Measurements from ENCODE around the gene ZC2HC1B.
"Not testable (repeated sequence)": the region's sequence is repeated elsewhere in the genome, so short reads cannot be mapped to it uniquely, and the experiment has no call there.

Gene ZC2HC1B, protein sequence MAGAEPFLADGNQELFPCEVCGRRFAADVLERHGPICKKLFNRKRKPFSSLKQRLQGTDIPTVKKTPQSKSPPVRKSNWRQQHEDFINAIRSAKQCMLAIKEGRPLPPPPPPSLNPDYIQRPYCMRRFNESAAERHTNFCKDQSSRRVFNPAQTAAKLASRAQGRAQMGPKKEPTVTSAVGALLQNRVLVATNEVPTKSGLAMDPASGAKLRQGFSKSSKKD

DNA sequence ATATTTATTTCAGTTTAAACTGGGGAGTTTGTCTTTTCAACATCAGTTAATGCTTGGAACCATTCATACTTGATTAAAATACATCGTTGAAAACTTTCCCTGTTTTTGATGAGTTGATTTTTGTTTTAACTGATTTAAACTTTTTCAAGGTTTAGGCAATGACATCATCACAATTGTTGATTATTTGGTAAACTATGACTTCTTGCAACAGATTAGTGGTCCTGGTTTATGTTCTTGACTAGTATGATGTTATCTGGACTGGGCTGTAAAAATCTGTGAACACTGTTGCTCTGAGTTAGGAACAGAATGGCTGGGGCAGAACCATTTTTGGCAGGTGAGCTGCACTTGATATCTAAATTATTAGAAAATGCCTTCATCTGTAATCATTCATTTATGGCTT is at the start of gene ZC2HC1B:
Gene ZC2HC1B (plus strand): TSS at position 241 of the 400 bp plus-strand sequence. CDS start 66 bp downstream, at position 307.
- no peak for DNase-seq (ENCODE audit: low read depth)
- no peak within 1 kb of the TSS for H3K4me3 ChIP-seq (ENCODE audit: low read depth, low read length)

DNA sequence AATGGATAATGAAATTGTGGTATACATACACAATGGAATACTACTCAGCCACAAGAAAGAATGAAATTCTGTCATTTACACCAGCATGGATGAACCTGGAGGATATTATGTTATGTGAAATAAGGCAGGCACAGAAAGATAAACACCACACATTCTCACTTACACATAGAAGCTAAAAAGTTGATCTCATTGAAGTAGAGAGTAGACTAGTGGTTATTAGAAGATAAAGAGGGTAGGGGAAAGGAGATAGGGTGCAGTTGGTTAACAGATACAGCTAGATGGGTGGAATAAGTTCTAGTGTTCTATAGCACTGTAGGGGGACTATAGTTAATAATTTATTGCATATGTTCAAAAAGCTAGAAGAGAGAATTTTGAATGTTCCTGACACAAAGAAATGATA is 46.7 kb upstream of the ZC2HC1B start:
- DNase-seq (ENCODE audit: low read depth): no peak
- H3K4me3 ChIP-seq (ENCODE audit: low read depth, low read length): no peak overlapping the region

DNA sequence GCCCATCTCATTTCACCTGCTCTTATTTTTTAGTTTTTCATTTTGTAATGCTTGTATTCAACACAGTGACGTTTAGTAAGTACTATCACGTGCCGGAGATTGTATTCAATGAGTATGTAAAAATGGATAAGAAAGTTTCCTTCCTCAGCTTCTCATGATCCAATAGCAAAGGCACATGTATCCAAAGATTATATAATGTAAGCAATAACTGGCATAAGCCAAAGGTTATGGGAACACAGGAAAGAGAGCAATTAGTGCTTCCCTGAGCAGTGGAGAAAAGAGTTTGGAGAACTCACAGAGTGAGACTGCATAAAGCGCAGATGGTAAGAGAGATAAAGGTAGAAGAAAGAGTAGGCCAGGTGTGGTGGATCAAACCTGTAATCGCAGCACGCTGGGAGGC is 42.9 kb upstream of the ZC2HC1B start:
- DNase-seq (ENCODE audit: low read depth): no peak
- H3K4me3 ChIP-seq (ENCODE audit: low read depth, low read length): no peak overlapping the region

DNA sequence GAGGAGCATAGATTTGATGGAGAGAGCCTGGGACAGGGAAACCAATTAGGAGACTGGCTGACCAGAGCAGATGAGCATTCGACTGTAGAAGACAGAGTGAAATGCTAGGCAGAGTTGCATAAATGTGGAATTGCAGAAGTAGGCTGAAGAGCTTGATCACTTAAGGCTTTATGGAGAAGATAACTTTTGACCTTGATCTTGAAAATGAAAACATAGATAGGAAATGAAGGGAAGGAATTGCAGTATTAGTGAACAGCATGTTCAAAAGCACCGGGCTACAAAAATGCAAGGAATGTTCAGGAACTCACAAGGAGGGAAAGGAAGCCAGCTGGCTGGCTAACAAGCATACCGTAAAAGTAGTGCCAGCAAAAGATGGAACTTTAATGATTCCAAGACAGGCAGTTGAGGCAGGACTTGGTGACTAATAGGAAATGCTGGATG is 41.7 kb upstream of the ZC2HC1B start:
- DNase-seq (ENCODE audit: low read depth): no peak
- no peak overlapping the region for H3K4me3 ChIP-seq (ENCODE audit: low read depth, low read length)

DNA sequence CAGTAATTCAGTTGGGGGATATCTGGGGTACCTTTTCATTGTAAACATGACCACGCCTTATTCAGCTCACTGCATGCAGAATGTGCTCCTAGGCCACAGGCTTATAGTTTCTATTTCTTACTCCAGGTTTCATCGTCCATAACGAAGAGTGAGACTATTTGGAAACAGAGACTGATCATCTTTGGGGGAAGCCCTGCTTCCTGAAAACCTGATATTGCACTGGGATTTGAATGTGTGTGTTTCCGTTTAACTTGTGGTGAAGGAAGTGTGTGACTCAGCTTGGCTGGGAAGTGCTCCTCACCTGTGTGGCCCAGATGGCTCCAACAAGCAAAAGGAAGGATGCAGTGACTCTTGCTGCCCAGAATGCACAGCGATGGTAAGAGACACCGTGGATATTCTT is 40.7 kb upstream of the ZC2HC1B start:
- no peak overlapping the region for H3K4me3 ChIP-seq (ENCODE audit: low read depth, low read length)
- no peak for DNase-seq (ENCODE audit: low read depth)

DNA sequence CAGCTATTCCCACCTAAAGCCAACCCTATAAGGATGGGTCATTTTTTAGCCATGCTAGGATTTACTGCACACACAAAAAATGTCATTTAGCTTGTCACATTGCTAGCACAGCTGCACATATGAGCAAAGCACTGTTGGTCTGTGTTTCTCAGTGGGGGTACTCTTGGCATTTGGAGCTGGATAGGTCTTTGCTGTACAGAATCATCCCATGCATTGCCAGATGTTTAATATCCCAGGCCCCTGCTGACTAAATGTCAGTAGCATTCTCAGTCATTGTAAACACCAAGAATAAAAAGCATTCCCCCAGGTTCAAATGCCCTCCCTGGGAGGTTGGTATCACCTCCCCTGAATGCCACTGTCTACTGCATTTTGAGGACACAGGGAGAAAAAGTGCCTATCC is 35.7 kb upstream of the ZC2HC1B start:
- DNase-seq (ENCODE audit: low read depth): no peak
- H3K4me3 ChIP-seq (ENCODE audit: low read depth, low read length): no peak overlapping the region

DNA sequence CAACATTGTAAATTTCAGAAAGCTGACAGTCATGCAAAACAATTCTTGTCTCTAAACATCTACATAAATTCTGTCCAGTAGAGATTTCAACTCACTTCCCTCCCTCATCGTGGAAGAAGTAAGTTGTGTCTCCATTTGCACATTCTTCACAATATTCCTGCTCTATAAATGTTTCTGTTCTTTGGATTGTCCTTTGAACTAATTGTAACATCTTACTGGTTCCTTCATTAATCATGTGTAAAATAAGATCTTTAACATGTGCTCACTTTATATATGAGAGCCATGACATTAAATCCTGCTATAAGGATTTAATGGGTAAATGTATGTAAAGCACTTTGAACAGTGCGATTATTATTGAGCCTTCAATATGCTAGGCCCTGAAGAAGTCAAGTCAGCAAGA is 28.1 kb upstream of the ZC2HC1B start:
- no peak for DNase-seq (ENCODE audit: low read depth)

DNA sequence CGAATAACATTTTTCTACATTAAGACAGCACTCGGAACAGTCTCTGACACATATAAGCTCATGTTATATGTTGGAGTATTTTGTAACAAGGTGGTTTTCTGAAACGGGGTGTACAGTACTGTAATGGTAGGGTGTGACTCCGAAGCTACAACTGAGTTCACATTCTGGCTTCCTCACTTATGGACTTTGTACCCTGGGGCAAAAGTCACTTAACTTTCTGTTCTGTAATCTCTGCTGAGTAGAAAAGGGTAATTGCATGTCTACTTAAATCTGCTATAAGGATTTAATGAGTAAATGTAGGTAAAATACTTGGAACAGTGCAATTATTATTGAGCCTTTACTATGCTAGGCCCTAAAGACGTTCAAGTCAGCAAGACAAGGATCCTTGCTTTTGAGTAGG is 25.9 kb upstream of the ZC2HC1B start:
- H3K4me3 ChIP-seq (ENCODE audit: low read depth, low read length): no peak overlapping the region
- no peak for DNase-seq (ENCODE audit: low read depth)

More for the DNA sequence above, 28.1 kb upstream of the ZC2HC1B start:
- H3K4me3 ChIP-seq (ENCODE audit: low read depth, low read length): no peak overlapping the region

DNA sequence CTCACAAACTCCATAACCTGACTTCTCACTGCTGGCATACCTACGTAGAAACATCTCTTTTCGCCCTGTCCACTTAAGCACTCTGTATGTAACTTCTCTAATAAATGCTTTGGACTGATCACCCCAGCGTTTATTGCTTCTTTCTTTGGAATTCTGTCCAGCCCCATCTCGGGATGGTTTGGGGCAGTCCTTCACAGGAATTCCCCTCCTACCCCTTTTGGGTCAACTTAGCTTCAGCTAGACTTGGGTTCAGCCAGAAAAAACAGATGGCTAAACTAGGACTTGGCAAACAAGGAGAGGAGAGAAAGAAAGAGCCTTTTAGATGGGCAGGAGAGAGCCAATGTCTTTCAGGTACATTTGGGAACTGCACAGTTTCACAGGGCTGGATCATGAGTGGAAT is 25.1 kb upstream of the ZC2HC1B start:
- H3K4me3 ChIP-seq (ENCODE audit: low read depth, low read length): no peak overlapping the region
- DNase-seq (ENCODE audit: low read depth): no peak

DNA sequence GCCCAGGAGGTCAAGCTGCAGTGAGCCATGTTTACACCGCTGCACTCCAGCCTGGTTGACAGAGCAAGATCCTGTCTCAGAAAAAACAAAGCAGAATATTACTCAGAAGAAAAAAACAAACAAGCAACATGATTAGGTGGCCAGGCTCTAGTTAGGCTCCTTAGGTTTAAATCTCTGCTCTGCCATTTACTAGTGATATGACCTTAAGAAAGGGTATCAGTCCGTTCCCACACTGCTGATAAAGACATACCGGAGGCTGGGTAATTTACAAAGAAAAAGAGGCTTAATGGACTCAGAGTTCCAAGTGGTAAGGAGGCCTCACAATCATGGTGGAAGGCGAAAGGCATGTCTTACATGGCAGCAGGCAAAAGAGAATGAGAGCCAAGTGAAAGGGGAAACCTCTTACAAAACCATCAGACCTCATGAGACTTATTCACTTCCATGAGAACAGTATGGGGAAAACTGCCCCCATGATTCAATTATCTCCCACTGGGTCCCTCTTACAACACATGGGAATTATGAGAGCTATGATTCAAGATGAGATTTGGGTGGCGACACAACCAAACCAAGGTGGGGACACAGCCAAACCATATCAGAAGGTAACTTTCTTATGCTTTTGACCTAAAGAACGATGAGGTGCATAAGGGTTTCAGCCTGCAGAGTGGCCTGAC is 23.5 kb upstream of the ZC2HC1B start:
- H3K4me3 ChIP-seq (ENCODE audit: low read depth, low read length): no peak overlapping the region
- DNase-seq (ENCODE audit: low read depth): no peak

DNA sequence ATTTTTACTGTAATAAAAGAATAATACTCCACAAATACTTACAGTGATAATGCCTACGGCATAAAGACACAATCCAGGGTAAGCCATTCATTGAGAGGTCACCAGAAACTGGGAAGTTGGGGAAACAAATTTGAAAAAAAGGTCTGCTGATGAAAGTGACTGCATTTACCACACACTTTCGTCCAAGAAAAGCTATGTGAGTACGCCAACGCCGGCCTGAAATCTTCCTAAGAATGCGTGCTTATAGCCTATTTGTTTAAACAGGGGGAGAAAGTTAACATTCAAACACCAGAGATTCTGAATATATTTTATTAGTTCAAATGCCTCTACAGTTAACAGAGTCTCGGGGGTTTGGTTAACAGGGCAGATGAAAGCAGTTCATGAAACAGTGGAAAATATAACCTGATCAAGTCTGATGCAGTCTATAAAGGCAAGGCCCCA is 21.8 kb upstream of the ZC2HC1B start:
- H3K4me3 ChIP-seq (ENCODE audit: low read depth, low read length): peak overlapping the region; percentile 88
- peak; percentile 23 for DNase-seq (ENCODE audit: low read depth)

DNA sequence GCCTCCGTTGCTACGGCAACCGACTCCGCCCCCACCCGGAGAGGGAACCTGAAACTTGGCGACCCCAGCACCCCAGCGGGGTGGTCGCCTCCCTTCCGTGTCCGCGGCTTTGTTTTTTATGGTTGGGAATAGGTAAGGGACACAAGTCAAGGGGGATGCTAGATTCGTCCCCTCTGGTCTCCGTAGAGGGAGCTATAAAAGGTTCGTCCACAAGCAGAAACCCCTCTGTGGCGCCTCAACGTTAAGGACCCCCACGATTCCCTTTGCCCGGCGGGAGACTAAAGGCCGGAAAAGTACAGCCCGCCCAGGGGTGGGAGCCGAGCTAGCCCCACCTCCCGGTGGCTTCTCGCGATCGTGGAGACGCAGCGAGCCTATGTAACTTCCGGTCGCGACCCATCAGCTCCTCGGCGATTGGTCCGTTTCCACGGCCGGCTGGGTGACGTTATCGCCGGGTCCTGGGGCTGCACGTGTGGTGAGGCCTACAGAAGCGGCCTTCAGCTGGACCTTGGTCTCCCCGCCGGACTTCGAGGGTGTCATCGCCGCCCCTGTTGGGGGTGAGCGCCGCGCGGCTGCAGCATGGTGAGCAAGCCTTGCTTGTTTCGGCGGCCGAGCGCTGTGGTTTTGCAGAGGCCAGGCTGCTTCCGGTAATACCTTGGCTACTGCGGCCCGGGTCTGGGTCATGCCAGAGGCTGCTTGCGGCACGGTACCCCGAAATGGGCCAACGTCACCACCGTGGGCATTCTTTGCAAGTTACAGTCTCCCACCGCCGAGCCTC is 21.2 kb upstream of the ZC2HC1B start, which contains the start of gene LTV1:
Gene LTV1 (plus strand): TSS at position 437 of the 775 bp plus-strand sequence. CDS start 140 bp downstream, at position 577.
- H3K4me3 ChIP-seq (ENCODE audit: low read depth, low read length): peak within 1 kb of the TSS; percentile 88
- DNase-seq (ENCODE audit: low read depth): peak; percentile 89

DNA sequence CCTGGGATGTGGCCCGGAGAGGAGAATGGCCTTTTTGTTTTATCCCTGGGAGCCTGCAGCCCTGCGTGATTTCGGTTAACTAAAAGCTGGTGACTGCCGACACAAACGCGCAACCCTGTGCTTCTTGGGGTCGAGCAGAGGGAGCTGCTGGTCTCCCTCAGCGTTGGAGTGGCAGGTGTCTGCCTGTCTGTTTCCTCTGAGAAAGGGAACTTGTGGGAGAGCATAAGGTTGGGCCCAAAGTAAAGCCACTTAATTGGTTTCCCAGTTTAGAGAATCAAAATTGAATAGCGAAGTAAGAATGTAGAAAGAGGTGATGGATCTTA is 20.6 kb upstream of the ZC2HC1B start:
- DNase-seq (ENCODE audit: low read depth): no peak
- peak overlapping the region; percentile 88 for H3K4me3 ChIP-seq (ENCODE audit: low read depth, low read length)

DNA sequence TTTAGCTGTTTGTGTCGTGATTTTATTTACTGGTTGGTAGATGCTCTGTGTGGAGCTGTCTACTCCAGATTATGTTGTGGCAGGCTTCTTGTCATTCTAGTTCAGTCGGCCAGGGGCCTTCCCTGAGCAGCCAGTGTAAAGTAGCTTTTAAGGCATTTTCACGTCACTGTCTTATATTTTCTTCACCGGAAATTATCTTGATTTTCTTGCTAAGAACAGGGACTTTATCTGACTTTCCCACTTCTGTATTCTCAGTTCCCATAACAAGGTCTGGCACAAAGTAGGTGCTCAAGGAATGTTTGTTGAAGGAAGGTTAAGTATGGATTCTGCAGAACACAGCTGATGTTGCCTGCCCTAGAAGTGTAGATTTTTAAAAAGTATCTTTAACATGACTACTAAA is 20.3 kb upstream of the ZC2HC1B start:
- no peak for DNase-seq (ENCODE audit: low read depth)
- H3K4me3 ChIP-seq (ENCODE audit: low read depth, low read length): peak overlapping the region; percentile 88

DNA sequence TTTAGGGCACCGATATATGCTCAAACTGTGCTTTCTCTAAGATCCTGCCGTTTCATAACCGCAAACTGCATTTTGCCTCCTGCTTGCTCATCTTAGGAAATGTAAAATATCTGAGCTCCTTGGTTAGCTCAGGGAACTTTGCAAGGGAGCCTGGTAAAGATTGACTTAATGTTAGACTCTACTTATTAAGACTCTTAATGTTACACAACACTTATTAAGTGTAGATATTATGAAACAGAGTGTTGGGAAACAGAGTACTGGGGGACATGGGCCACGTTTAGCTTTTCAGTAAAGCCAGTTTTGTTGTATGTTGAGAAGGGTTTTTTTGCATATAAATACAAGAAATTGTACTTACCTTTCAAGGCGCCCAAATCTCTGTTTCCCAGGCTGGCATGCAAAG is 19.2 kb upstream of the ZC2HC1B start:
- DNase-seq (ENCODE audit: low read depth): no peak
- no peak overlapping the region for H3K4me3 ChIP-seq (ENCODE audit: low read depth, low read length)

DNA sequence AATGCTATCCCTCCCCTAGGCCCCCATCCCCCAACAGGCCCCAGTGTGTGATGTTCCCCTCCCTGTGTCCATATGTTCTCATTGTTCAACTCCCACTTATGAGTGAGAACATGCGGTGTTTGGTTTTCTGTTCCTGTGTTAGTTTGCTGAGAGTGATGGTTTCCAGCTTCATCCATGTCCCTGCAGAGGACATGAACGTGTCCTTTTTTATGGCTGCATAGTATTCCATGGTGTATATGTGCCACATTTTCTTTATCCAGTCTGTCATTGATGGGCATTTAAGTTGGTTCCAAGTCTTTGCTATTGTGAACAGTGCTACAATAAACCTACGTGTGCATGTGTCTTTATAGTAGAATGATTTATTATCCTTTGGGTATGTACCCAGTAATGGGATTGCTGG is 12.6 kb upstream of the ZC2HC1B start:
- H3K4me3 ChIP-seq (ENCODE audit: low read depth, low read length); DNase-seq (ENCODE audit: low read depth): not testable (repeated sequence)

DNA sequence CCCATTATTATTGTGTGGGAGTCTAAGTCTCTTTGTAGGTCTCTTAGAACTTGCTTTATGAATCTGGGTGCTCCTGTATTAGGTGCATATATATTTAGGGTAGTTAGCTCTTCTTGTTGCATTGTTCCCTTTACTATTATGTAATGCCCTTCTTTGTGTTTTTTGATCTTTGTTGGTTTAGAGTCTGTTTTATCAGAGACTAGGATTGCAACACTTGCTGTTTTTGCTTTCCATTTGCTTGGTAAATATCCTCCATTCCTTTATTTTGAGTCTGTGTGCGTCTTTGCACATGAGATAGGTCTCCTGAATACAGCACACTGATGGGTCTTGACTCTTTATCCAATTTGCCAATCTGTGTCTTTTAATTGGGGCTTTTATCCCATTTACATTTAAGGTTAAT is 9.2 kb upstream of the ZC2HC1B start:
- H3K4me3 ChIP-seq (ENCODE audit: low read depth, low read length); DNase-seq (ENCODE audit: low read depth): not testable (repeated sequence)

DNA sequence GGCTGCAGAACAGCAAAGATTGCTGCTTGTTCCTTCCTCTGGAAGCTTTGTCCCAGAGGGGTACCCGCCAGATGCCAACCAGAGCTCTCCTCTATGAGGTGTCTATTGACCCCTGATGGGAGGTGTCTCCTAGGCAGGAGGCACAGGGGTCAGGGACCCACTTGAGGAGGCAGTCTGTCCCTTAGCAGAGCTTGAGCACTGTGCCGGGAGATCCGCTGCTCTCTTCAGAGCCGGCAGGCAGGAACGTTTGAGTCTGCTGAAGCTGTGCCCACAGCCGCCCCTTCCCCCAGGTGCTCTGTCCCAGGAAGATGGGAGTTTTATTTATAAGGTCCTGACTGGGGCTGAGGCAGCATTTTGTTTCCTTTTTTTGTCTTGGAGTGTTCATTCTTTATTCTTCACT is 7.5 kb upstream of the ZC2HC1B start:
- DNase-seq (ENCODE audit: low read depth); H3K4me3 ChIP-seq (ENCODE audit: low read depth, low read length): not testable (repeated sequence)

DNA sequence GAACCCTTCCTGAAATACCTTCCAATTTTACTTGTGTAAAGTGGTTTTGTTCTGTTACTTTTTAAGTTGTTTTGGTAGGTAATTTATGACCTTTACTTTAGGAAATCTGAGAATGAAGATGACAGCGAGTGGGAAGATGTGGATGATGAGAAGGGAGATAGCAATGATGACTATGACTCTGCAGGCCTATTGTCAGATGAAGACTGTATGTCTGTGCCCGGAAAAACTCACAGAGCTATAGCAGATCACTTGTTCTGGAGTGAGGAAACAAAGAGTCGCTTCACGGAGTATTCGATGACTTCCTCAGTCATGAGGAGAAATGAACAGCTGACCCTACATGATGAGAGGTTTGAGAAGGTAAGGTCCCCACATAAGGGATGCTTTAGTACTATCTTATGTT is 6.6 kb upstream of the ZC2HC1B start:
- no peak for DNase-seq (ENCODE audit: low read depth)
- H3K4me3 ChIP-seq (ENCODE audit: low read depth, low read length): no peak overlapping the region

DNA sequence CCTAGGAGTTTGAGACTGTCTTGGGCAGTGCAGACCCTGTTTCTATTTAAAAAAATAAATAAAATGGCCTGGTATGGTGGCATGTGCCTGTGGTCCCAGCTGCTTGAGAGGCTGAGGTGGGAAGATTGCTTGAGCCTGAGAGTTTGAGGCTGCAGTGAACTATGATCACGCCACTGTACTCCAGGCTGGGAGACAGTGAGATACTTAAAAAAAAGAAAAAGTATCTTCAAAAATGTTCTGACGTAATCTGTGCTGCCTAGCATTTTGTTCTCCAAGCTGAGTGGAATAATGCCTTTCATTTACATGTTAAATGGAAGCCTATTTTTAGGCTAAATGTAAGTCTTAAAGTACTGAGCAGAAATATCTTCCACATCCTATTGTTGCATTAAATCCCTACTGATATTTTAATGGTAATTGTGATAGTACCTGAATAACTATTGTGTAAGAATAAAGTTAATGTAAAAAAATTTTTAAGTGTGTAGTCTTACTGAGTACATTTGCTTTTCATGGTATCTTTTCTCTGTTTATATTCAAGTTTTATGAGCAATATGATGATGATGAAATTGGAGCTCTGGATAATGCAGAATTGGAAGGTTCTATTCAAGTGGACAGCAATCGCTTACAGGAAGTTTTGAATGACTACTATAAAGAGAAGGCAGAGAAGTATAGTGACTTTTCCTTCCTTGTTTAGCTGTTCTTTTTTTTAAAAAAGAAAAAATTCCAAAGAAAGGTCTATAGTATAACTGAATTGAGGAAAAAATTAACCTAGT is 4.2 kb upstream of the ZC2HC1B start:
- no peak overlapping the region for H3K4me3 ChIP-seq (ENCODE audit: low read depth, low read length)
- no peak for DNase-seq (ENCODE audit: low read depth)

Measured in skeletal muscle cell (primary cell).